Mononuclear cell (primary cell): ENCODE measurements around the gene ZSCAN10. TPM values are rescaled to one million over a fixed set of nuclear protein-coding genes. Genes with fewer than 3 reads are reported as not detected.
"Not testable (repeated sequence)": the region's sequence is repeated elsewhere in the genome, so short reads cannot be mapped to it uniquely, and the experiment has no call there.

ENCODE experiments used
- H3K27me3 ChIP-seq: 2 replicates; pipeline ENCODE4 v1.6.0; 2011; ENCODE audit warnings: low read length, control low read depth; ENCODE audit not compliant: insufficient read depth
- H3K4me1 ChIP-seq: 2 replicates; pipeline ENCODE4 v1.5.1; 2011; ENCODE audit warnings: mild to moderate bottlenecking, low read length, control low read depth; ENCODE audit not compliant: insufficient read depth
- H3K4me3 ChIP-seq: 2 replicates; pipeline ENCODE4 v1.5.1; 2011; ENCODE audit warnings: mild to moderate bottlenecking, low read length, moderate library complexity
- H3K9me3 ChIP-seq: 2 replicates; pipeline ENCODE4 v1.5.1; 2011; ENCODE audit warnings: low read depth, mild to moderate bottlenecking, control low read depth, low read length
- total RNA-seq: library from RNA; depleted of rRNA; stranded (reverse); fragments of >200 nt; gene quantifications from one replicate; pipeline ENCODE4 v1.2.3, GENCODE V29; 2012

ZSCAN10 gene
- total RNA-seq, 1 donor = under 0.01 TPM

DNA sequence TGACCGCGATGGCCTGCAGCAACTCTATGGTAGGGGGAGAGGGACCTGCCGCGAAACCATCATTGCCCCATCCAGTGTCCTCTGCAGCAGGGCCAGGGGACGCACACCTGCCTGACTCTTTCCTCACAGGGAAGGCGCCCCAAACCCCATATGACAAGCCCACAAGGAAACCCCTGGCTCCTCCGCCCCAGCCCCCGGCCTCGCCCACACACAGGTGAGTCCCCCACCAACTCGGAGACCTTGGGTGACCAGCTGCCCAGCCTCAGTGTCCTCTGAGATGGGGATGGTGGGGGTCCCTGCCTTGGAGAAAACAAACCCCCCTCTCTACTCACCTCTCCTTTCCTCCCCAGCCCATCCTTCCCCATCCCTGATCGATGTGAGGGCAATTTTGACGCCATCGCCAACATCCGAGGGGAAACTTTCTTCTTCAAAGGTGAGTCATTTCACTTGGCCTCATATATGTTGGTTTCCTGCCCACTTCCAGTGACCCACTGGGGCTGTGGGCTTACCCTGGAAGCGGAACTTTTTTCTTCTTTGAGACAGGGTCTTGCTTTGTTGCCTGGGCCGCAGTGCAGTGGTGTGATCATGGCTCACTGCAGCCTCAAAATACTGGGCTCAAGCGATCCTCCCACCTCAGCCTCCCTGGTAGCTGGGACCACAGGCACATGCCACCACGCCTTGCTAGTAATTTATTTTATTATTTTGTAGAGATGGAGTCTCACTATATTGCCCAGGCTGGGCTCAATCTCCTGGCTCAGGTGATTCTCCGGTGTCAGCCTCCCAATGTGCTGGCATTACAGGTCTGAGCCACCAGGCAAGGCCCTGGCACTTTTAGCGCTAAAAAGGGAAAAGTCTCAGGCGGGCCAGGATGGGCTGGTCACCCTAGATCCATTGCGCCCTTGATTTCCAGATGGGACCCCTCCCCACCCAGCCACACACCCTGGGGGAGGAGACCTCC, 41.6 kb downstream of the ZSCAN10 start:
- H3K4me1 ChIP-seq = peaks cover 77% of the 10 kb centered on the region
- no peak overlapping the region for H3K4me3 ChIP-seq
- H3K9me3 ChIP-seq = no peaks in the 10 kb centered on the region
- no peaks in the 10 kb centered on the region for H3K27me3 ChIP-seq

DNA sequence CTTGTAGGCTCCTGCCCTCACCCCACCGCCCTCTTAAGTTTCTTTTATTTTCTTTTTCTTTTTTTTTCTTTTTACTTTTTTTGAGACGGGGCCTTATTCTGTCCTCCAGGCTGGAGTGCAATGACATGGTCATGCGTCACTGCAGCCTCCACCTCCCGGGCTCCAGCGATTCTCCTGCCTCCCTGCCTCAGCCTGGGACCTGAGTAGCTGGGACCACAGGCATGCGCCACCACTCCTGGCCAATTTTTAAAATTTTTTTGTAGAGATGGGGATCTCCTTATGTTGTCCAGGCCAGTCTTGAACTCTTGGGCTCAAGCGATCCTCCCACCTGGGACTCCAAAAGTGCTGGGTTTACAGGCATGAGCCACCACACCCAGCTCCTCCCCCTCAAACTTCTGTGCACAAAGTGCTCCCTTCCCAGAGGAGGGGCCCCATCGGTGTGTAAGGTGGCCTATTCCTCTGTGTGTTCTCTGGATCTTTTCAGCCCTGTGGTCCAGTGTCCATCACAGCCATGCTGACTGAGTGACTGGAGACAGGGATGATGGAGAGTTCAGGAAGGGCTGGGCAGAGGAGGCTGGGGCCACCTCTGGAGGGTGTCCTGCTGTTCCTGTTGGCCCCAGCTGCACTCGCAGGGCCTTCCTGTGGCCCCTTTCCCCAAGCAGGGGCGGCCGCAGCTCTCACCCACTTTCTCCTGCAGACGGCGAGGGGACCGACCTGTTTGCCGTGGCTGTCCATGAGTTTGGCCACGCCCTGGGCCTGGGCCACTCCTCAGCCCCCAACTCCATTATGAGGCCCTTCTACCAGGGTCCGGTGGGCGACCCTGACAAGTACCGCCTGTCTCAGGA, 42.5 kb downstream of the ZSCAN10 start:
- H3K4me1 ChIP-seq = peaks cover 77% of the 10 kb centered on the region
- no peaks in the 10 kb centered on the region for H3K27me3 ChIP-seq
- H3K4me3 ChIP-seq = no peak overlapping the region
- H3K9me3 ChIP-seq = no peaks in the 10 kb centered on the region

DNA sequence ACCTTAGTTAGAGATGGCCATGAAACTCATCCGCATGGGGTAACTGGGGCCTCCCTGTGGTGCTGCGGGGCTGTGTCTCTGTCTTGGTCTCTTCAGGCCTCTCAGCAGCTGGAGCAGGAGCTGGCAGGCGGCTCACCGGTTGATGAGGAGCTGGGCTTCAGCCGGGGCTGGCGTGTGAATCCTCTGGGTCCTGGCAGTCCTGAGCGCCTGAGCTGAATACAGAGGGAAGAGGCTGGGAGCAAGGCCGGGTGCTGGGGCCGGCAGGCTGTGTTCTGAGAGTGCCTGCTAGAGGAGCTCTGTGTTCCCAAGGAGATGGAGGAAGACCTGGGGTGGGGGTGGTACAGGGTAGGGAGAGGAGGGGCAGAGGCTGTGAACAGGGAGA, 43.4 kb downstream of the ZSCAN10 start:
- H3K4me3 ChIP-seq, H3K27me3 ChIP-seq, H3K9me3 ChIP-seq: not testable (repeated sequence)
- H3K4me1 ChIP-seq = peaks cover 83% of the 10 kb centered on the region

DNA sequence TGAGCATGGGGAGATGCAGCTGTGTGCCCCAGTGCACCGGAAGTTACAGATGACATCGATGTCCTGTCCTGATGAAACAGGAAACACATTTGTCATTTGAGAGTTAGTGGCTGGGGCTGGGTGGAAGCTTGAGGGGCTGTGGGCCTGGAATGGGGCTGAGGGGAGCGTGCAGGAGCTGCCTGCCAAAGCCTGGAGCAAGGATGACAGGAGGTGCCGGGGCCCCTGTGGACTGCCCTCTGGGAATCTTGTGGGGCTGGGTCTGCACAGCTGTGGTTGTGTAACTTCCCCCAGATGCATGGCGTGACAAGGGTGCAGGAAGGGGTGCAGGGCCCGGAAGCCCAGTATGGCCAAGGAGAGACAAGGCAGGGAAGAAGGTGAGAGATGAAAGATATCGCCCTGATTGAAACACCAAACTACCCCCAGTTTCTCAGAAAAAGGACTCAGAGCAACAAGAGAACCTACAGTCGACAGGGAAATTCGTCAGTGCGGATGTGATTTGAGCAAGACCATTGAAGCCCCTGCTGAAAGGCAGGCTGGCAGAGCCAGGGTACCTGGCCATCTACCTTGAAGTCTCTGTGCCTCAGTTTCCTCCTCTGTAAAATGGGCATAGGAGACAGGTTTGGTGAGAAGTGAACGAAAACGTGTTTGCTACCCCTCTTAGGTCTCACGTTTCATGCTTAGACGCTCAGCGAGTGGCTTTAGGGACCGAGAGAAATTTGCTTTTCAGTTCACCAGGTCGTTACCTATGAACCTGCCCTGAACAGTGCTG, 43.9 kb downstream of the ZSCAN10 start:
- H3K4me3 ChIP-seq = peak overlapping the region; percentile 3
- H3K27me3 ChIP-seq = no peaks in the 10 kb centered on the region
- H3K4me1 ChIP-seq = peaks cover 86% of the 10 kb centered on the region
- H3K9me3 ChIP-seq = no peaks in the 10 kb centered on the region

DNA sequence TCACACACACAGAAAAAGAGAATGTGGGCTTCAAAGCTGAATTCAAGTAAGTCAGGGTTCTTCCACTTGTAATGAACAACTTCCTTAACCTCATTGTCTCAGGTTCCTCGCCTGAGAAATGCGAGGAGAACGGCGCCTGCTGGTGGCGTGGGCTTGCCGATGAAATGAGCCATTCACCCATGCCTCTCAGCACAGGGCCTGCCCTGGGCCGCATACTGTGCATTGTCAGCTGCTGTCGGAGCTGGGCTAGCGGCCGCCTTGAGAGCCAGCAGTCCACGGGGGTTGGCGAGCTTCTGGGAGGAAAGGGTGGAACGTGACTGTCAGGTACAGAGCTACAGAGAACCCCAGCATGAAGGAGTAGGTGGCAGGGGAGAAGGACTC, 45.8 kb downstream of the ZSCAN10 start:
- H3K27me3 ChIP-seq, H3K9me3 ChIP-seq, H3K4me3 ChIP-seq: not testable (repeated sequence)
- peaks cover 93% of the 10 kb centered on the region for H3K4me1 ChIP-seq

DNA sequence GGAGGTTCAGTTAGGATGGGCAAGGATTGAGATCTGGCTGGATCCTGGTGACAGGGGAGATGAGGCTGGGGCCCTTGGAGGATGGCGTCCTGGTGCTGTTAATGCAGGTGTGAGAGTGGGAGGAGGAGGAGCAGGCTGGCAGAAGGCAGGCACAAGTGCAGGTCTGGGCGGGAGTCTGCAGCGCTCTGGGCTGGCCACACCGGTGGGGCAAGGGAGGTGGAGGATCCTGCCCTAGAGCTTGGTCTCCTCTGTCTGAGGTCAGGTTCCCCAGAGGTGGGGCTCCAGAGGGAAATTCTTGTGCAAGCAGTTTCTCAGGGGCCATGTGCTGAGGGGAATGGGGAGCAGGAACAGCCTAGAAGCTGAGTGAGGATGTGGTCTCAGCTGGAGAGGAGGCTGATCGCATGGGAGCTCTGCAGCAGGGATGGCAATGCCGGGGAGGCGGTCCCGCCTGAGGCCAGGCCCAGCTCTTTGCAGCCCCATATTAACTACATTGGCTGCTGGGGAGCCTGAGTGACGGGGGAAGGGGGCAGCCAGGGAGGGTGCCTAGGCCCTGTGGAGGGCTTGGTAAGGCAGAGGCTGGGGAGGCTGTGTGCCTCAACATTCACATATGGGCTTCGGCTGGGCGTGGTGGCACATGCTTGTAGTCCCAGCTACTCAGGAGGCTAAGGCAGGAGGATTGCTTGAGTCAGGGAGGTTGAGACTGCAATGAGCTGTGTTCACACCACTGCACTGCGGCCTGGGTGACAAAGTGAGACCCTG, 46.3 kb downstream of the ZSCAN10 start:
- not testable (repeated sequence) for H3K4me3 ChIP-seq, H3K9me3 ChIP-seq, H3K27me3 ChIP-seq
- peaks cover 93% of the 10 kb centered on the region for H3K4me1 ChIP-seq

DNA sequence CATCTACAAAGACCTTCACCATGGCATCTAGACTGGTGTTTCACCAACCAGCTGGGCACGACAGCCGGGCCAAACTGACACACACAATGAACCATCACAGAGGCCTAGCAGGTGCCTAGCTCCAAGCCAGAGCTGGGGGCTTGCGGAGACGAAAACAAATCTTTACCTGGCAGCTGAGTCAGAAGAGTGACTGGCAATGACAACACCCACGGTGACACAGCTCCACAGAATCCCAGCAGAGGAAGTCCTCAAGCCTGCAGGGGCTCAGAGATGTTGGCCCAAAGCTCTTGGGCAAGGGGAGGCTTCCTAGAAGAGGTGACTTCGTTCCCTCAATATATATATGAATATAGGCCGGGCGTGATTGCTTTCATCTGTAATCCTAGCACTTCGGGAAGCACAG, 47.6 kb downstream of the ZSCAN10 start:
- peaks cover 3% of the 10 kb centered on the region for H3K27me3 ChIP-seq
- no peak overlapping the region for H3K4me3 ChIP-seq
- H3K9me3 ChIP-seq = no peaks in the 10 kb centered on the region
- peaks cover 93% of the 10 kb centered on the region for H3K4me1 ChIP-seq

DNA sequence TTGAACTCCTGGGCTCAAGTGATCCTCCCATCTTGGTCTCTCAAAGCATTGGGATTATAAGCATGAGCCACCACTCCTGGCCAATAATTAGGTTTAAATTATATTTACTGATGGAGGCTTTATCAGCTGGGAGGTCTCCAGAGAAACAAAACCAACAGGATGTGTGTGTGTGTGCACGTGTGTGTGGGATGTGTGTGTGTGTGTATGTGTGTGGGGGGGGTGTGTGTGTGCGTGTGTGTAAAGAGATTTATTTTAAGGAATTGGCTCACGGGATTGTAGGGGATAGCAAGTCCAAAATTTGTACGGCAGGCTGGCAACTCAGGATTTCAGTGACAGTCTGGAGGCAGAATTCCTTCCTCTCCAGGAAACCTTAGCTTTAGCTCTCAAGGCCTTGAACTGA, 48.1 kb downstream of the ZSCAN10 start:
- H3K27me3 ChIP-seq = peaks cover 3% of the 10 kb centered on the region
- H3K9me3 ChIP-seq = no peaks in the 10 kb centered on the region
- H3K4me3 ChIP-seq = peak overlapping the region; percentile 20
- peaks cover 94% of the 10 kb centered on the region for H3K4me1 ChIP-seq

DNA sequence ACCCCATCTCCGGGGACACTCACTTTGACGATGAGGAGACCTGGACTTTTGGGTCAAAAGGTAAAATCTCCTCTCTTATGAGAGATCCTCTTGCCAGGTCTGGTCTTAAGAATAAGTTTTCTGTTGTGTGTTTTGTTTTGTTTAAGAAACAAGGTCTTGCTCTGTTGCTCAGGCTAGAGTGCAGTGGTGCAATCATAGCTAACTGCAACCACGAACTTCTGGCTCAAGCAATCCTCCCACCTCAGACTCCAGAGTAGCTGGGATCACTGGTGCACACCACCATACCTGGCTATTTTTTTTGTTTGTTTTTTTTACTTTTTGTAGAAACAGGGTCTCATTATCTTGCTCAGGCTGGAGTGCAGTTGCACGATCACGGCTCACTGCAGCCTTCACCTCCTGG, 48.6 kb downstream of the ZSCAN10 start:
- H3K9me3 ChIP-seq = no peaks in the 10 kb centered on the region
- peaks cover 3% of the 10 kb centered on the region for H3K27me3 ChIP-seq
- peak overlapping the region; percentile 20 for H3K4me3 ChIP-seq

DNA sequence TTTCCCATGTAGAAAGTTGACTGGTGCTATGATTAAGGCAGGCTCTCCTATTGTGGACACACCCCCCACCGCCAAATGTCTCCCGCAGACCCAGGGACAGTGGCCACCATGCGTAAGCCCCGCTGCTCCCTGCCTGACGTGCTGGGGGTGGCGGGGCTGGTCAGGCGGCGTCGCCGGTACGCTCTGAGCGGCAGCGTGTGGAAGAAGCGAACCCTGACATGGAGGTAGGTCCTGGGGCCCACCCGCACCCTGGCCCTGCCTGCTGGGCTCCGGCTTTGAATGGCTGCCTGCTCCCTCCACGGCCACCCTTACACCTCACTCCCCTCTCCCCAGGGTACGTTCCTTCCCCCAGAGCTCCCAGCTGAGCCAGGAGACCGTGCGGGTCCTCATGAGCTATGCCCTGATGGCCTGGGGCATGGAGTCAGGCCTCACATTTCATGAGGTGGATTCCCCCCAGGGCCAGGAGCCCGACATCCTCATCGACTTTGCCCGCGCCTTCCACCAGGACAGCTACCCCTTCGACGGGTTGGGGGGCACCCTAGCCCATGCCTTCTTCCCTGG, 49.1 kb downstream of the ZSCAN10 start:
- Histone ChIP-seq H3K4me1 (peaks cover 93% of the 10 kb centered on the region), H3K4me3 (peak overlapping the region; percentile 20), H3K9me3 (no peaks in the 10 kb centered on the region), H3K27me3 (peaks cover 3% of the 10 kb centered on the region)

More for the DNA sequence above, 48.6 kb downstream of the ZSCAN10 start:
- H3K4me1 ChIP-seq = peaks cover 94% of the 10 kb centered on the region

DNA sequence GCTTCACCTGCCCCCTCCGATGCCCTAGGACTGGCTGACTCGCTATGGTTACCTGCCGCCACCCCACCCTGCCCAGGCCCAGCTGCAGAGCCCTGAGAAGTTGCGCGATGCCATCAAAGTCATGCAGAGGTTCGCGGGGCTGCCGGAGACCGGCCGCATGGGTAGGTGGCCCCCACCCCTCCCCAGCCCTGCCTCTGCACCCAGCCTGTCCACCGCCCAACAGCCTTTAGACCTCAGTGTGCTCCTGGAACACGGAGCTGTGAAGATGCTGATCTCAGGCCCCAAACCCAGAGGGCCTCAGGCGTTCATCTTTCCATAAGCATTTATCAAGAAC, 51.7 kb downstream of the ZSCAN10 start:
- Histone ChIP-seq H3K4me3 (peak overlapping the region; percentile 41), H3K4me1 (peaks cover 87% of the 10 kb centered on the region), H3K27me3 (peaks cover 21% of the 10 kb centered on the region), H3K9me3 (no peaks in the 10 kb centered on the region)

DNA sequence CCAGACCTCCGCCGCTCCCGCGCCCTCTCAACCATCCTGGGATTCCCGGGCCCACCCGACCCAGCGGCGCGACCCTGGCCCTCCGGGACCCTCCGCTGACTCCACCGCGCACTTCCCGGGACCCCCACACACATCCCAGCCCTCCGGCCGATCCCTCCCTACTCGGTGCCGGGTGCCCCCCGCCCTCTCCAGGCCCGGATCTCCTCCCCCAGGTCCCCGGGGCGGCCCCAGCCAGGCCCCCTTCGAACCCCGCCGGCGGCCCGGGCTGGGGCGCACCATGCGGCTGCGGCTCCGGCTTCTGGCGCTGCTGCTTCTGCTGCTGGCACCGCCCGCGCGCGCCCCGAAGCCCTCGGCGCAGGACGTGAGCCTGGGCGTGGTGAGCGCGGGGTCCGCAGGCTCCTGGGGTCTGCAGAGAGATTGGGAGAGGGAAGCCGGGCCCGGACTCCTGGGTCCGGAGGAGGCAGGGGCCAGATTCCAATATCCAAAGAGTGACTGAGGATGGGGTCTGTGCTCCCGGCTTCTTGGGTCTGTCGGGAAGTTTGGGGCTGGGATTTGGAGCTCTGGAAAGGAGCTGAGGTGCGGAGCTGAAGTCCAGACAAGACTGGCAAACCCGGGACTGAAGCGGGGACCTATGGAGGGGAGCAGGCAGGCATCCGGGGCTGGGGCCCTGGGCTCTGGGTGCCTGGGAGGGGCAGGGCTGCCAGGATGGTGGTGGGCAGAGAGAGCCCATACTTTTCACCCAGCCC, 52.3 kb downstream of the ZSCAN10 start:
- Histone ChIP-seq H3K9me3 (no peaks in the 10 kb centered on the region), H3K4me1 (peaks cover 83% of the 10 kb centered on the region), H3K27me3 (peaks cover 21% of the 10 kb centered on the region), H3K4me3 (peak overlapping the region; percentile 41)

DNA sequence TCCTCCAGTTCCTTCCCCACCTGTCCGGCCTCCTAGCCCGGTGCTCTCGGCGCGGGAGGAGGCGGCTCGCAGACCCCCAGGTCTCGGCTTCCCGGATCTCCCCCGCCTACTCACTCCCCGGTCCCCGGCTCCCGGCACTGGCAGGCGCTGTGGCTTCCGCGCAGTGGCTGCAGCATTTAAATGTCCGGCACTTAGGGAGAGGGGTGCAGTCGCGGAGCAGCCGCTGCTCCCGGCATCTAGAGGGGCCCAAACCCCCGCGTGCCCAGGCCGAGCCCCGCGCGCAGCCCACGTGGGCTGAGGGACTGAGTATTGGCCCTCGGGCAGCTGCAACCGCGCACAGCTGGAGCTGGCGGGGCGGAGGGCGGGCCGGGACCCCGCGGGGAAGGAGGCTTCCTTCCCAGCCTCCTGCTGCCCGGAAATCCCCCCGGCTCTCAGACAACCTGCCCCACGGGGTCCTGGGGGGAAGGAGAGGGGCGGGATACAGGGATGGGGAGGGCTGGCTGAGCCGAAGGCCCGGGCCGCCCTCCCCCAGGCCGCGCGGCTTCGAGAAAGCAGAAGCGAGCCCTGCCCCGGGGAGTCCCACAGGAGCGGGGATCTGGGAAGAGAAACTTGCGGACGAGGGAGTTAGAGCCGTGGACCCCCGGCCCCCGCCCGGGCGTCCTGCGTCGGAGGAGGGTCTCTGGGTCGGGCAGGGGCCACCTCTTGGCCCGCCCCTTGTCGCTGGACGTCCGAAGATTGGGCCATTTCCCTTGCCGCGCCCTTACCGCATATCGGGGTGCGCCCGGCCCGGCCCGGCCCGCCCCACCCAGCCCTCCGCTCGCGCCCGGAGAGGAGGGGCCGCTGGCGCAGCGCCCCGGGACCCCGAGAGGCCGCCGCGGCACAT, 53.1 kb downstream of the ZSCAN10 start, which contains the start of gene MMP25:
Gene MMP25 (plus strand): TSS at position 804 of the 883 bp plus-strand sequence. CDS start 357 bp downstream, outside the sequence.
- Histone ChIP-seq H3K4me3 (peak within 1 kb of the TSS; percentile 41), H3K27me3 (peaks cover 21% of the 10 kb centered on the region), H3K9me3 (no peaks in the 10 kb centered on the region), H3K4me1 (peaks cover 74% of the 10 kb centered on the region)
